ENCODE results near the gene LRP1B. TPM values are rescaled to one million over a fixed set of nuclear protein-coding genes. Genes with fewer than 3 reads are reported as not detected.

LRP1B gene
- total RNA-seq, 1 experiment from 2014 or later, result 0.21 TPM

- no peak for TF ChIP-seq CTCF (IDR thresholded peaks at IDR 0.05; ENCODE audit: unreplicated experiment)
- intact Hi-C loops (cut with micrococcal nuclease; ENCODE audit: unreplicated experiment), result no loop called here
- Mint-ChIP-seq H3K4me1 (ENCODE audit: low read depth, unreplicated experiment) (no peaks in the 10 kb centered on the region), H3K36me3 (ENCODE audit: insufficient read depth, unreplicated experiment) (no peaks in the 10 kb centered on the region), H3K4me3 (ENCODE audit: low read depth, unreplicated experiment) (no peak overlapping the region), H3K27ac (ENCODE audit: unreplicated experiment) (no peak overlapping the region), H3K9me3 (ENCODE audit: low read depth, unreplicated experiment) (no peaks in the 10 kb centered on the region), H3K27me3 (ENCODE audit: unreplicated experiment) (no peaks in the 10 kb centered on the region)
- DNase-seq, result no peak
- CTCF ChIA-PET, result no interaction called here
- no TSS peak for BruUV-seq (replicated peaks)
Measured at GRCh38 chr2:142010477-142011270, 120.1 kb downstream of the LRP1B start.

GRCh38 chr2:142008135-142008744 lies 122.6 kb downstream of the LRP1B start:
- no peak overlapping the region for H3K4me3 Mint-ChIP-seq (ENCODE audit: low read depth, unreplicated experiment)
- no peaks in the 10 kb centered on the region for H3K27me3 Mint-ChIP-seq (ENCODE audit: unreplicated experiment)
- H3K9me3 Mint-ChIP-seq (ENCODE audit: low read depth, unreplicated experiment), result no peaks in the 10 kb centered on the region
- no peak for DNase-seq
- no peaks in the 10 kb centered on the region for H3K4me1 Mint-ChIP-seq (ENCODE audit: low read depth, unreplicated experiment)
- CTCF ChIA-PET, result no interaction called here
- TF ChIP-seq CTCF (IDR thresholded peaks at IDR 0.05; ENCODE audit: unreplicated experiment), result no peak
- intact Hi-C loops (cut with micrococcal nuclease; ENCODE audit: unreplicated experiment), result no loop called here
- no TSS peak for BruUV-seq (replicated peaks)
- no peaks in the 10 kb centered on the region for H3K36me3 Mint-ChIP-seq (ENCODE audit: insufficient read depth, unreplicated experiment)
- no peak overlapping the region for H3K27ac Mint-ChIP-seq (ENCODE audit: unreplicated experiment)

DNA sequence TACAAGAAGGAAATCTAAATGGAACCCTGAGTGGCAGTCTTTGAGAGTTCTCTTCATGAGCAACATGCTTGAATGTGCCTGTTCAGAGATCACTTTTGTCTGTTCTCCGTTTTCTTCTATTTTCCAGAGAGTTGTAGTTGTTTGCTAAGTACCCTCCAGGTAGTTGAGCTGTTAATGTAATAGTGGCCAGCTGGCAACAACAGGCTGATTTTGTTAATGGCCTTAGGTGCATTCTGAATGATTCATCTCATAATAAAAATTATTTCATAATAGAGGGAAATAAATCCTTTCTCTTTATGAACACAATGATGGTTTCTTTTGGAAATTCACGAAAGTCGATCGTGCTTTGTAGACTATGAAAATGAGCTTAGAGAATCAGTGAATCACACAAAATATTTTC lies 136.8 kb downstream of the LRP1B start:
- no peaks in the 10 kb centered on the region for H3K27me3 Mint-ChIP-seq (ENCODE audit: unreplicated experiment)
- no peak for TF ChIP-seq CTCF (IDR thresholded peaks at IDR 0.05; ENCODE audit: unreplicated experiment)
- intact Hi-C loops (cut with micrococcal nuclease; ENCODE audit: unreplicated experiment), result no loop called here
- no peaks in the 10 kb centered on the region for H3K9me3 Mint-ChIP-seq (ENCODE audit: low read depth, unreplicated experiment)
- H3K4me3 Mint-ChIP-seq (ENCODE audit: low read depth, unreplicated experiment), result no peak overlapping the region
- H3K4me1 Mint-ChIP-seq (ENCODE audit: low read depth, unreplicated experiment), result no peaks in the 10 kb centered on the region
- H3K27ac Mint-ChIP-seq (ENCODE audit: unreplicated experiment), result no peak overlapping the region
- H3K36me3 Mint-ChIP-seq (ENCODE audit: insufficient read depth, unreplicated experiment), result no peaks in the 10 kb centered on the region
- no TSS peak for BruUV-seq (replicated peaks)
- DNase-seq, result no peak
- CTCF ChIA-PET, result no interaction called here

- DNase-seq, result no peak
- no TSS peak for BruUV-seq (replicated peaks)
- no peaks in the 10 kb centered on the region for H3K9me3 Mint-ChIP-seq (ENCODE audit: low read depth, unreplicated experiment)
- intact Hi-C loops (cut with micrococcal nuclease; ENCODE audit: unreplicated experiment), result no loop called here
- H3K4me3 Mint-ChIP-seq (ENCODE audit: low read depth, unreplicated experiment), result no peak overlapping the region
- H3K4me1 Mint-ChIP-seq (ENCODE audit: low read depth, unreplicated experiment), result no peaks in the 10 kb centered on the region
- CTCF ChIA-PET, result no interaction called here
- no peak overlapping the region for H3K27ac Mint-ChIP-seq (ENCODE audit: unreplicated experiment)
- H3K36me3 Mint-ChIP-seq (ENCODE audit: insufficient read depth, unreplicated experiment), result no peaks in the 10 kb centered on the region
- H3K27me3 Mint-ChIP-seq (ENCODE audit: unreplicated experiment), result no peaks in the 10 kb centered on the region
- no peak for TF ChIP-seq CTCF (IDR thresholded peaks at IDR 0.05; ENCODE audit: unreplicated experiment)
Measured at GRCh38 chr2:141992695-141993094, 138.1 kb downstream of the LRP1B start.
